H9 (cell line): ENCODE results near the gene ITIH4. TPM values are rescaled to one million over a fixed set of nuclear protein-coding genes. Genes with fewer than 3 reads are reported as not detected.
A peak's percentile ranks its signal among the peaks of the same experiment; 100 is the strongest.

ENCODE experiments used
- DNase-seq: peaks from one replicate; pipeline ENCODE4 v3.0.0-alpha.2; 2017
- H2AFZ ChIP-seq: one replicate; pipeline ENCODE4 v1.6.1; 2013; ENCODE audit warnings: mild to moderate bottlenecking, low read length, control low read depth, moderate library complexity
- H2AK5ac ChIP-seq: 2 replicates; pipeline ENCODE4 v1.6.1; 2013; ENCODE audit warnings: low read length, control low read depth, mixed read lengths; ENCODE audit not compliant: insufficient read length
- H2BK120ac ChIP-seq: one replicate; pipeline ENCODE4 v1.6.1; 2013; ENCODE audit warnings: low read depth, mild to moderate bottlenecking, low read length, control low read depth, inconsistent platforms; ENCODE audit not compliant: poor library complexity, severe bottlenecking
- H2BK12ac ChIP-seq: 2 replicates; pipeline ENCODE4 v1.6.1; 2013; ENCODE audit warnings: low read length, control low read depth, mixed read lengths, low read depth; ENCODE audit not compliant: insufficient read length
- H2BK15ac ChIP-seq: 2 replicates; pipeline ENCODE4 v1.6.1; 2013; ENCODE audit warnings: low read depth, low read length, control low read depth
- H2BK20ac ChIP-seq: one replicate; pipeline ENCODE4 v1.6.1; 2013; ENCODE audit warnings: low read depth, mild to moderate bottlenecking, low read length, control low read depth, inconsistent platforms; ENCODE audit not compliant: poor library complexity, severe bottlenecking
- H2BK5ac ChIP-seq: 2 replicates; pipeline ENCODE4 v1.6.1; 2013; ENCODE audit warnings: low read length, control low read depth, mixed read lengths; ENCODE audit not compliant: insufficient read length
- H3K14ac ChIP-seq: 2 replicates; pipeline ENCODE4 v1.6.1; 2013; ENCODE audit warnings: low read length, control low read depth; ENCODE audit not compliant: insufficient read depth
- H3K18ac ChIP-seq: 2 replicates; pipeline ENCODE4 v1.6.1; 2013; ENCODE audit warnings: low read depth, mild to moderate bottlenecking, mixed read lengths, low read length, control low read depth; ENCODE audit not compliant: insufficient read length
- H3K23ac ChIP-seq: 2 replicates; pipeline ENCODE4 v1.6.1; 2013; ENCODE audit warnings: low read length, control low read depth, mixed read lengths, low read depth; ENCODE audit not compliant: insufficient read length
- H3K23me2 ChIP-seq: 2 replicates; pipeline ENCODE4 v1.6.1; 2013; ENCODE audit warnings: low read depth, mild to moderate bottlenecking, mixed read lengths, low read length, control low read depth; ENCODE audit not compliant: insufficient read length, poor library complexity, severe bottlenecking
- H3K27ac ChIP-seq: 2 replicates; pipeline ENCODE4 v1.5.1; 2013; ENCODE audit warnings: low read length, control low read depth, mixed read lengths, low read depth; ENCODE audit not compliant: insufficient read length
- H3K27me3 ChIP-seq: 2 replicates; pipeline ENCODE4 v1.6.1; 2013; ENCODE audit warnings: low read length, control low read depth, inconsistent platforms; ENCODE audit not compliant: insufficient read depth
- H3K4ac ChIP-seq: 2 replicates; pipeline ENCODE4 v1.6.1; 2013; ENCODE audit warnings: low read depth, mild to moderate bottlenecking, control low read depth, inconsistent platforms, low read length, moderate library complexity
- H3K4me1 ChIP-seq: 2 replicates; pipeline ENCODE4 v1.6.1; 2013; ENCODE audit warnings: low read length, control low read depth, inconsistent platforms; ENCODE audit not compliant: insufficient read depth
- H3K4me2 ChIP-seq: 2 replicates; pipeline ENCODE4 v1.6.1; 2013; ENCODE audit warnings: low read length, control low read depth, mixed read lengths; ENCODE audit not compliant: insufficient read length, insufficient read depth
- H3K56ac ChIP-seq: 2 replicates; pipeline ENCODE4 v1.6.1; 2013; ENCODE audit warnings: low read depth, mild to moderate bottlenecking, mixed read lengths, low read length, control low read depth; ENCODE audit not compliant: insufficient read length
- H3K79me1 ChIP-seq: 2 replicates; pipeline ENCODE4 v1.6.1; 2013; ENCODE audit warnings: low read depth, mild to moderate bottlenecking, moderate library complexity, low read length, control low read depth, inconsistent platforms; ENCODE audit not compliant: insufficient read depth, poor library complexity, severe bottlenecking
- H3K79me2 ChIP-seq: 2 replicates; pipeline ENCODE4 v1.6.1; 2013; ENCODE audit warnings: low read length, control low read depth, inconsistent platforms; ENCODE audit not compliant: insufficient read depth
- H3K9ac ChIP-seq: 2 replicates; pipeline ENCODE4 v1.6.1; 2013; ENCODE audit warnings: low read length, control low read depth, mixed read lengths; ENCODE audit not compliant: insufficient read length; ENCODE audit errors: extremely low read depth
- H3K9me3 ChIP-seq: one replicate; pipeline ENCODE4 v1.6.1; 2013; ENCODE audit warnings: low read depth, low read length, inconsistent platforms; ENCODE audit not compliant: control insufficient read depth
- H3T11ph ChIP-seq: one replicate; pipeline ENCODE4 v1.6.1; 2013; ENCODE audit warnings: mild to moderate bottlenecking, low read length, control low read depth, inconsistent platforms
- H4K20me1 ChIP-seq: one replicate; pipeline ENCODE4 v1.6.1; 2013; ENCODE audit not compliant: control insufficient read depth, insufficient read length, insufficient read depth
- H4K5ac ChIP-seq: 2 replicates; pipeline ENCODE4 v1.6.1; 2013; ENCODE audit warnings: low read depth, mild to moderate bottlenecking, mixed read lengths, low read length, control low read depth; ENCODE audit not compliant: insufficient read length
- H4K8ac ChIP-seq: replicated peaks from 2 replicates; pipeline ENCODE4 v1.6.1; 2013; ENCODE audit warnings: low read length, control low read depth, mixed read lengths, low read depth; ENCODE audit not compliant: insufficient read length
- H4K91ac ChIP-seq: 2 replicates; pipeline ENCODE4 v1.6.1; 2013; ENCODE audit warnings: low read depth, mild to moderate bottlenecking, moderate library complexity, mixed read lengths, low read length, control low read depth; ENCODE audit not compliant: insufficient read length
- H3K27ac Mint-ChIP-seq, 3 experiments: 2 replicates in 2 of 3; 3 replicates in 1 of 3; pipeline ENCODE4 v1.8.0; 2020 to 2021; ENCODE audit warnings: mixed read lengths in 3 of 3, mild to moderate bottlenecking in 1 of 3, moderate library complexity in 1 of 3
- H3K27me3 Mint-ChIP-seq: 2 replicates; pipeline ENCODE4 v1.8.0; 2021; ENCODE audit warnings: low read depth, mild to moderate bottlenecking, moderate library complexity, mixed read lengths
- H3K36me3 Mint-ChIP-seq, 3 experiments: 2 replicates in 2 of 3; 3 replicates in 1 of 3; pipeline ENCODE4 v1.8.0; 2020 to 2021; ENCODE audit warnings: low read depth in 3 of 3, mixed read lengths in 3 of 3; ENCODE audit not compliant: insufficient read depth in 1 of 3
- H3K4me1 Mint-ChIP-seq, 2 experiments: 2 replicates each; pipeline ENCODE4 v1.8.0; 2020; ENCODE audit warnings: mixed read lengths in 2 of 2
- H3K4me3 Mint-ChIP-seq, 2 experiments: 2 replicates in 1 of 2; 3 replicates in 1 of 2; pipeline ENCODE4 v1.8.0; 2020 to 2021; ENCODE audit warnings: mild to moderate bottlenecking in 2 of 2, mixed read lengths in 2 of 2, moderate library complexity in 1 of 2
- H3K9me3 Mint-ChIP-seq, 2 experiments: 2 replicates in 1 of 2; 3 replicates in 1 of 2; pipeline ENCODE4 v1.8.0; 2020; ENCODE audit warnings: mild to moderate bottlenecking in 2 of 2, mixed read lengths in 2 of 2, moderate library complexity in 1 of 2
- CTCF ChIP-seq: fragments of 200-600 bp; sonication (generic); conservative IDR thresholded peaks from 3 replicates; pipeline ENCODE4 v1.8.0; 2021; ENCODE audit warnings: antibody characterized with exemption, mild to moderate bottlenecking
- WGBS: extraction: QIAGEN DNeasy Blood & Tissue Kit; methylation state at CpG from one replicate; pipeline ENCODE4 v1.1.7; 2013; ENCODE audit warnings: missing lambda C conversion rate, low lambda C conversion rate, mixed read lengths; ENCODE audit not compliant: insufficient read length; ENCODE audit errors: extremely low coverage; 5-methylcytosine and 5-hydroxymethylcytosine counted together
- total RNA-seq: library from RNA; stranded (reverse); gene quantifications from 2 replicates; pipeline ENCODE4 v1.2.1, GENCODE V29; 2021

ITIH4 gene
- total RNA-seq, 1 experiment from 2014 or later = 3.0 TPM

GRCh38 chr3:52811452-52812011, 18.9 kb downstream of the ITIH4 start:
- no peak overlapping the region for H2AFZ ChIP-seq
- H3K18ac ChIP-seq = no peak overlapping the region
- H3K9me3 ChIP-seq = no peaks in the 10 kb centered on the region
- no peak overlapping the region for H3K14ac ChIP-seq
- no CpG with 5 or more reads among the region's 7 CpGs for WGBS
- no peaks in the 10 kb centered on the region; a peak in 1 of 7 replicates for H3K36me3 Mint-ChIP-seq
- peaks cover 12% of the 10 kb centered on the region for H3K27me3 Mint-ChIP-seq
- no peak overlapping the region for H2BK120ac ChIP-seq
- no peaks in the 10 kb centered on the region for H3K27me3 ChIP-seq
- H4K8ac ChIP-seq = no peak overlapping the region
- H3K79me2 ChIP-seq = no peaks in the 10 kb centered on the region
- no peaks in the 10 kb centered on the region for H3K4me1 Mint-ChIP-seq
- H2BK12ac ChIP-seq = no peak overlapping the region
- H3K4me1 ChIP-seq = no peaks in the 10 kb centered on the region
- no peak overlapping the region for H3K9ac ChIP-seq
- H3K79me1 ChIP-seq = no peaks in the 10 kb centered on the region
- no peak overlapping the region for H2AK5ac ChIP-seq
- no peak overlapping the region for H3K4ac ChIP-seq
- H4K5ac ChIP-seq = no peak overlapping the region
- H2BK15ac ChIP-seq = no peak overlapping the region; the same call in 1 of the 2 replicates
- H3T11ph ChIP-seq = no peak overlapping the region
- no peak overlapping the region for H3K23ac ChIP-seq
- no peaks in the 10 kb centered on the region for H3K9me3 Mint-ChIP-seq
- no peaks in the 10 kb centered on the region for H3K23me2 ChIP-seq
- H3K4me2 ChIP-seq = no peak overlapping the region
- no peak overlapping the region for H2BK5ac ChIP-seq
- TF ChIP-seq CTCF = no peak
- H4K20me1 ChIP-seq = no peaks in the 10 kb centered on the region
- H4K91ac ChIP-seq = no peak overlapping the region
- no peak overlapping the region for H3K56ac ChIP-seq
- no peak overlapping the region for H3K4me3 Mint-ChIP-seq
- no peak overlapping the region for H3K27ac ChIP-seq
- H2BK20ac ChIP-seq = no peak overlapping the region
- DNase-seq = no peak
- H3K27ac Mint-ChIP-seq = peak overlapping the region in 1 of 3 experiments; percentile 74; a peak in 1 of 7 replicates
